Activated naive CD8-positive, alpha-beta T cell (primary cell): ENCODE results near the gene GAS2L2.
"Not testable (repeated sequence)": the region's sequence is repeated elsewhere in the genome, so short reads cannot be mapped to it uniquely, and the experiment has no call there.

Source experiments
- H3K27ac Mint-ChIP-seq: one replicate; pipeline ENCODE4 v1.8.0; 2021; ENCODE audit warnings: mixed read lengths
- H3K27me3 Mint-ChIP-seq: one replicate; pipeline ENCODE4 v1.8.0; 2021; ENCODE audit warnings: mixed read lengths
- H3K36me3 Mint-ChIP-seq: one replicate; pipeline ENCODE4 v1.8.0; 2021; ENCODE audit warnings: mixed read lengths
- H3K4me1 Mint-ChIP-seq: one replicate; pipeline ENCODE4 v1.8.0; 2021; ENCODE audit warnings: low read depth, mixed read lengths
- H3K4me3 Mint-ChIP-seq: one replicate; pipeline ENCODE4 v1.8.0; 2021; ENCODE audit warnings: mild to moderate bottlenecking, mixed read lengths
- H3K9me3 Mint-ChIP-seq: one replicate; pipeline ENCODE4 v1.8.0; 2021; ENCODE audit warnings: low read depth, mixed read lengths

Gene GAS2L2

DNA sequence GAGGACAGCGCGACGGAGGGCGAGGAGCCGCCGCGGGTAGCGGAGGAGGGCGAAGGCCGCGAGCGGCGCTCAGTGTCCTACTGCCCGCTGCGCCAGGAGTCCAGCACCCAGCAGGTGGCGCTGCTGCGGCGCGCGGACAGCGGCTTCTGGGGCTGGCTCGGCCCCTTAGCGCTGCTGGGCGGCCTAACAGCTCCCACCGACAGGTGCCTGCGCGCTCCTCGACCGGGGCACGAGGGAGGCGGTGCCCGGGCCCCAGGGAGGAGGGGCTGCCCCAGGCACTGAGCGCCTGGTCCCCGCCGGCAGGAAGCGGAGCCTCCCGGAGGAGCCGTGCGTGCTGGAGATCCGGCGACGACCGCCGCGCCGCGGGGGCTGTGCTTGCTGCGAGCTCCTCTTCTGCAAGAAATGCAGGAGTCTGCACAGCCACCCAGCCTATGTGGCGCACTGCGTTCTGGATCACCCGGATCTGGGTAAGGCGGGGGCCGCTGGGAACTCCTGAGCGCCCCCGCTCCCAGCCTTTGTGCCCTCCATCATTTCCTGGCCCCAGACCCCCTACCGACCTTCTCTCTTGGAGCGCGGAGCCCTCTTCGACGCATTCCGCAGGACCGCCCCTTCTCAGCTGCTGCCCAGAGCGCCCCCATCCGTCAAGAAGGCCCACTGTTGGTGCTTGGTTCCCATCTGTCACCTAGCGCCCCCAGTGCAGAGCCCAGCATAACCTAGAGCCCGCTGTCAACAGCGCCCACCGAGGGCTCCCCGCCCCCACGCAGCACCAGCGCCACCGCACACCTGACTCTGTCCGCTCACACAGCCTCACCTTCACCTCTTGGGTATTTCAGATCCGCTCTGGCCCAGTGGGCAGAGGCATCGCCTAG, 11.3 kb upstream of the GAS2L2 start:
- no peaks in the 10 kb centered on the region for H3K9me3 Mint-ChIP-seq
- H3K27me3 Mint-ChIP-seq: no peaks in the 10 kb centered on the region
- peak overlapping the region; percentile 86 for H3K27ac Mint-ChIP-seq
- H3K4me3 Mint-ChIP-seq: peak overlapping the region; percentile 92
- no peaks in the 10 kb centered on the region for H3K36me3 Mint-ChIP-seq
- H3K4me1 Mint-ChIP-seq: peaks cover 9% of the 10 kb centered on the region

DNA sequence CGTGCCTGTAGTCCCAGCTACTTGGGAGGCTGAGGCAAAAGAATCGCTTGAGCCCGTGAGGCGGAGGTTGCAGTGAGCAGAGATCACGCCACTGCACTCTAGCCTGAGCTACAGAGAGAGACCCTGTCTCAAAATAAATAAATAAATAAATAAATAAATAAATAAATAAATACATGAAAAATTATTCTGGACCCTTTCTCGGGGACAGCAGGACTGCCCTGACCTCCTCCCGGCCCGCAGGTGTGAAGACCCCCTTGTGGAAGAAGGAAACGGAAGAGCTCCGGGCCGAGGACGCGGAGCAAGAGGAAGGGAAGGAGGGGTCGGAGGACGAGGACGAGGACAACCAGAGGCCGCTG, 10.7 kb upstream of the GAS2L2 start:
- peaks cover 9% of the 10 kb centered on the region for H3K4me1 Mint-ChIP-seq
- H3K9me3 Mint-ChIP-seq: no peaks in the 10 kb centered on the region
- no peaks in the 10 kb centered on the region for H3K27me3 Mint-ChIP-seq
- peak overlapping the region; percentile 59 for H3K4me3 Mint-ChIP-seq
- no peak overlapping the region for H3K27ac Mint-ChIP-seq
- no peaks in the 10 kb centered on the region for H3K36me3 Mint-ChIP-seq

DNA sequence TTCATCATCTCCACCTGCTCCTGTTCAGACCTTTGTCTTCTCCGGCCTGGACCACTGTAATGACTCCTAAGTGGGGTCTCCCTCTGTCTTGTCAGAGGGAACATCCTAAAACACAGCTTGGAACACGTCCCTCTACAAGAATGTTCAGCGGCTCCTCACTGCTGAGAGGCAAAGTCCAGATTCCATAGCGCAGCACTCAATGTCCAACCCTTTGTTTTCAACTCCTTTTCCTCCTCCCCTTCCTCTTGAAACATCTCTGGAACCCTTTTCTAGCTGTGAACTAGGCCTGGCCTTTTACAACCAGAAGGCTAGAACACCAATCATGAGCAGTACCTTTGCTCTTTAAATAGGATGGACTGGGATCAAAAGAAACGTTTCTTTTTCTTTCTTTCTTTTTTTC, 8.6 kb upstream of the GAS2L2 start:
- H3K27ac Mint-ChIP-seq: no peak overlapping the region
- no peak overlapping the region for H3K4me3 Mint-ChIP-seq
- H3K9me3 Mint-ChIP-seq: no peaks in the 10 kb centered on the region
- peaks cover 8% of the 10 kb centered on the region for H3K4me1 Mint-ChIP-seq
- no peaks in the 10 kb centered on the region for H3K36me3 Mint-ChIP-seq
- H3K27me3 Mint-ChIP-seq: no peaks in the 10 kb centered on the region

DNA sequence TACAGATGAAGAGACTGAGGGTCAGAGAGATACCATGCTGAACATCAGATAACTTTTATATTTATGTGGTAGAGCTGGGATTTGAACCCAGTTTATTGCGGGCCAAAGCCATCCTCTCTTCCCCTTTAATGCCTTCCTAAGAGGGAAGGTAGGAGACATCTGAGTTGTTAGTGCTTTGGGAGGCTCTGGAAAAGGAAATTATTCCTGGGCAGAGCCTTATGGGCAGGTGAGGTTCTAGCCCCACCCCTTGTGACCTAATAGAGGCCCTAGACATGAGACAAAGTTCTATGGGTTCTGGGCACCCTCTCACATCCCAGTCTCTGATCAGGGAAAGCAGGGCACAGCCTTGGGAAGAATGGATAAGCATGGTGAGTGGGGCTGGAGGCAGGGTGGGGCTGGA, 7.5 kb upstream of the GAS2L2 start, which contains the start of gene C17orf50:
Gene C17orf50 (plus strand): TSS at position 301 of the 400 bp plus-strand sequence. CDS start 55 bp downstream, at position 356.
- no peaks in the 10 kb centered on the region for H3K27me3 Mint-ChIP-seq
- no peaks in the 10 kb centered on the region for H3K9me3 Mint-ChIP-seq
- peaks cover 8% of the 10 kb centered on the region for H3K4me1 Mint-ChIP-seq
- H3K27ac Mint-ChIP-seq: no peak within 1 kb of the TSS
- no peaks in the 10 kb centered on the region for H3K36me3 Mint-ChIP-seq
- no peak within 1 kb of the TSS for H3K4me3 Mint-ChIP-seq

DNA sequence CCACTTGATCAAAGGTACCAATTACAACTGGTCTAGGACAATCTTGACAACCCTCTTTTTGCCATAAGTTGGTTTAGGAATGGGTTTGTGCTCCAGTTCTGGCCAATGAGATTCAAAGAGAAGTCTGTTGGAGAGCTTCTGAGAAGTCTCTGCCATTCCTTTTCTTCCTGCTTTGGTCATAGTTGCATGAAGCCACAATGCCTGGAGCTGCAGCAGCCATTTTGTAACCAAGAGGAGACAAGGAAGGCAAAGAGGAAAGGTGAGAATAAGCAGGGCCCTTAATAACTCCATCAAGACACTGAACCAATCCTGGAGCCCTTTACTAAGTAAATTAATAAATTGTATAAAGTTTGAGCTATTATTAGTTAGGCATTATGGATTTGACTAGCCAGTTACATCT, 4.2 kb upstream of the GAS2L2 start:
- no peak overlapping the region for H3K4me3 Mint-ChIP-seq
- H3K36me3 Mint-ChIP-seq: no peaks in the 10 kb centered on the region
- no peaks in the 10 kb centered on the region for H3K27me3 Mint-ChIP-seq
- no peaks in the 10 kb centered on the region for H3K9me3 Mint-ChIP-seq
- H3K4me1 Mint-ChIP-seq: no peaks in the 10 kb centered on the region
- no peak overlapping the region for H3K27ac Mint-ChIP-seq

DNA sequence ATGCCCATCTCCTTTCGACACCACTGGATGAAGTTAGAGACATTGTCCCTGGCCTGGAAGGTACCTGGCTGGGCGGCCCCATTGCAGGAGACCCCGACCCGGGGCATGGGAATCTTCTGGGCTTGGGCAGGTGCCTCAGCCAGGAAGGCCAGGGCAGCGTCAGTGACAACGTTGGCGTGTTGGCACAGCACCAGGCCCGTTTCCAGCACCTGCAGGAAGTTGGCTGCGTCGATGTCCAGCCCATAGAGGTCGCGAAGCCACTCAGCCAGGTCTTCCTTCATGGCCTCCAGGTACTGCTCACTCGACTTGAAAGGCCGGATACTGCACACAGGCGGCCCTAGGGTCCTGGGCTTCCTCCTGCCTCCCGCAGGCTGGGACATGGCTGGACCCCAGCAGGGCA, 568 bp downstream of the GAS2L2 start:
- no peaks in the 10 kb centered on the region for H3K36me3 Mint-ChIP-seq
- H3K27me3 Mint-ChIP-seq: peaks cover 21% of the 10 kb centered on the region
- H3K9me3 Mint-ChIP-seq: no peaks in the 10 kb centered on the region
- H3K4me3 Mint-ChIP-seq: no peak overlapping the region
- peaks cover 10% of the 10 kb centered on the region for H3K4me1 Mint-ChIP-seq
- no peak overlapping the region for H3K27ac Mint-ChIP-seq

DNA sequence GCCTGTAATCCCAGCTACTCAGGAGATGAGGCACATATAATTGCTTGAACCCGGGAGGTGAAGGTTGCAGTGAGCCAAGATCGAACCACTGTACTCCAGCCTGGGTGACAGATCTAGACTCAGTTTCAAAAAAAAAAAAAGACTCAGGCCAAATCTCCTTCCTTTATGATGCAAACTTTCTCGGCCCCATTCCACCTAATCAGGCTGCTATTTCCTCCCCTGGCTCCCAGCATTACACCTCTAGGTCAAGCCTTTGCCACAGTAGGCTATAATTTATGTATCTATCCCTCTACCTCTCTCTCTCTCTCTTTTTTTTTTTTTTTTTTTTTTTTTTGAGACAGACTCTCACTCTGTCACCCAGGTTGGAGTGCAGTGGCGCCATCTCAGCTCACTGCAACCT, 1.5 kb downstream of the GAS2L2 start:
- H3K4me1 Mint-ChIP-seq: peaks cover 10% of the 10 kb centered on the region
- H3K4me3 Mint-ChIP-seq, H3K9me3 Mint-ChIP-seq, H3K27ac Mint-ChIP-seq, H3K36me3 Mint-ChIP-seq: not testable (repeated sequence)
- peaks cover 21% of the 10 kb centered on the region for H3K27me3 Mint-ChIP-seq

DNA sequence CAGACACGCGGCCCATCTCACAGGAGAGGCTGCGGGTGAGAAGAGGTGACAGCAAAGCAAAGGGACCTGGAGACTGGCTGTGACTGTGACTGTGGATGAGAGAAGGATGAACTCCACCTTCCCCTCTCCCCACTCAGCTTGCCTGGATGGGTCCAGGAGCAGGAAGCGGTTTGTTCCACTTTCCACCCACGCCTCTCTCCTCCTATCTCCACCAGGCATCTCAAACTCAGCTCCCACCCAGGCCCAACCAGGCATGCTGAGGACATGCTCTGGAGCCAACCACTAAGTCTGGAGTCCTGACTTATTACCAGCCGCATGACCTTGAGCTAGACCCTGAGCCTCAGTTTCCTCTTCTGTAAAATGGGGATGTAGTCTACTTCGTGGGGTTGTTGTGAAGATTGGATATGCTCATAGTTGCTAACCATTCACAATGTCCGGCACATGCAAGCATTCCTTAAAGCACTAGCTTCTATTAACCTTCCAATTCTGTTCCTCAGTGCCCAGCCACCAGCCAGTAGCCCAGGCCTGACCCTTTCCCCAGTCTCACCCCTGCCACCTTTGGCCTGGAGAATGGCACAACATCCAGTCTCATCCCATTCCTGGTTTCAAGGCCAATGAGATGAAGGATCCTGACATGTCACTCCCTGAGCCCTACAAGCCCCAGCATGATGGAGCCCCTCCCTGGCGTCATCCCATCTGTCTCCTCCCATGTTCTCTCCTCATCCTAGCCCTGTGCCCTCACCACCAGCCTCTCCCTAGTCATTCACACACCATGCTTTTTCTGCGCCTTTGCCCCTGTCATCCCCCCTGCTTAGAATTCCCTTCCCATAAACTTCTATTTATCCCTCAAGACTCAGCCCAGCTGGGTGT, 2.3 kb downstream of the GAS2L2 start:
- H3K9me3 Mint-ChIP-seq: no peaks in the 10 kb centered on the region
- H3K27ac Mint-ChIP-seq: no peak overlapping the region
- H3K4me3 Mint-ChIP-seq: no peak overlapping the region
- H3K27me3 Mint-ChIP-seq: peaks cover 21% of the 10 kb centered on the region
- no peaks in the 10 kb centered on the region for H3K36me3 Mint-ChIP-seq
- H3K4me1 Mint-ChIP-seq: peaks cover 10% of the 10 kb centered on the region

DNA sequence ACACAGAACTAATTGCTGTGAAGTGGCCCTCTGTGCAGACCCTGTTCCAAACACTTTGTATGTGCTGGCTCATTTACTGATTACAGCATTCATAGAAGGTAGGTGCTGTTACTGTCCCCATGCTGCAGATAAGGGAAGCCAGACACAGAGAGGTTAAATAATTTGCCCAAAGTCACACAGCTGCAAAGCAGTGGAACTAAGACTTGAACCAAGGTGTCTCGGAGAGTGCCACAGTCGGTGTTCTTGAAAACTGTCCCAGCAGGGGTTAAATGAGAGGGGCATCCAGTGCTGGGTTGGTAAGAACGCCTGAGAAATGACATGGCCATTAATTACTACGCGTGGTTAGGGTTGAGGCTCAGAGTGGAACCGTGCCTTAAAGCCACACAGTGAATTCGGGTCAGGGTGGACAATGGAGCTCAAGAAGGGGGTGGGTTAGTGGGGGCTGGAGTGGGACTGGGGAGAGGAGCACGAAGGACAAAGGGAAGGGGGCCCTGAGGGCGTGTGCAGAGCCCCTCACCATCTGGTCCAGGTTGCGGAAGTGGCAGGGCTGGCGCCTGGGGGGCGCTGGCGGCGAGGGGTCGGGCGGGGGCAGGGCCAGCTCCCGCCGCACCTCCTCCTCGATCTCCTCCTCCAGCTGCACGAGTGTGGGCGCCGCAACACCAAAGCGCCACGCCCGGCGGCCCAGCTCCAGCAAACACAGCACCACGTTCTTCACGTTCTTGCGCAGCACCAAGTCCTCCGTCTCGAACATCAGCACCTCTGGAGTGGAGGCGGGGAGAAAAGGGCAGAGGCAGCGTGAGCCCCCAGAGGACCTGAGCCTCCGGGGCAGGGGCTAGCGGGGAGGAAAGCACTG, 3.3 kb downstream of the GAS2L2 start:
- Mint-ChIP-seq H3K4me3 (peak overlapping the region; percentile 35), H3K4me1 (peaks cover 10% of the 10 kb centered on the region), H3K27me3 (peaks cover 21% of the 10 kb centered on the region), H3K27ac (no peak overlapping the region), H3K9me3 (no peaks in the 10 kb centered on the region), H3K36me3 (no peaks in the 10 kb centered on the region)

DNA sequence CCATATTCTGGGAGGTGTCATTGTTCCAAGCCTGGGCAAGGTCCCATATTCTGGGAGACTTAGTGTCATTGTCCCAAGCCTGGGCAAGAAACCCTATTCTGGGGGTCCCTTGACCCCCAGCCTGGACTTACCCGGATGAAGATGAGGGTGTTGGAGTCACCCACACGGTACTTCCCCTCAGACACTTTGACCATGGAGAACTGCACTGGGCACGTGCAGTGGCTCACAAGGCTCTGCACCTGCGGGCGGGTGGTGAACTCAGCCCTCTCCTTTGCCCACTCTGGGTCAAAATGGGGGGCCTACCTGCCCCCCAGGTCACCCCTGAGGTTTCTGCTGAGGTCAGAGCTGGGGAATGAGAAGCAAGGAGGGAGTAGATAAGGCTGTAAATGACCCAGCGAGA, 4.1 kb downstream of the GAS2L2 start:
- Mint-ChIP-seq H3K36me3 (no peaks in the 10 kb centered on the region), H3K27me3 (peaks cover 24% of the 10 kb centered on the region), H3K4me1 (peaks cover 10% of the 10 kb centered on the region), H3K9me3 (no peaks in the 10 kb centered on the region), H3K4me3 (no peak overlapping the region), H3K27ac (no peak overlapping the region)

DNA sequence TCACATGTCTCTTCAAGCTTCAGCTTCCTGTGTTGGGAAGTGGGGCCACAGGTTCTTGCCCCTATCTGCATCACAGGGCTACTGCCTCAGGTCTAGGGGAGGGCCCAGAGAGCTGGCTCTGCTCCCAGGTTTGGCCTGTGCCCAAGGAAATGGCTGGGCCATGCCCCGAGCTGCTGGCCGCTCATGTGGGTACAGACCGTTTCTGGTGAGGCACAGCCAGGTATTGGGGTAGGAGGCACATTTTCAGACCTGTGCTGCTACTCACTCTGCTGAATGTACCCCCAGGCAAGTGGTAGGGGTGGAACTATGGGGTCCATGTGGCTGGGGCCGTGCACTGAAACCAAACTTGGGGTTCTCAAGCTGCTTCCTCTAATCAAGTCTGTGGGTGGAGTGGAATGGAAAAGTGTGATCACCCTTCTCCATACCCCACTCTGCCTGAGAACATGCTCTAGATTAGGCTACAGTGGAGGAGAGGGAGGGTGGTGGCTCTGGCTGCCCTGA, 4.6 kb downstream of the GAS2L2 start:
- H3K4me3 Mint-ChIP-seq: no peak overlapping the region
- H3K36me3 Mint-ChIP-seq: no peaks in the 10 kb centered on the region
- H3K27ac Mint-ChIP-seq: no peak overlapping the region
- H3K4me1 Mint-ChIP-seq: peaks cover 10% of the 10 kb centered on the region
- H3K27me3 Mint-ChIP-seq: peaks cover 27% of the 10 kb centered on the region
- no peaks in the 10 kb centered on the region for H3K9me3 Mint-ChIP-seq

DNA sequence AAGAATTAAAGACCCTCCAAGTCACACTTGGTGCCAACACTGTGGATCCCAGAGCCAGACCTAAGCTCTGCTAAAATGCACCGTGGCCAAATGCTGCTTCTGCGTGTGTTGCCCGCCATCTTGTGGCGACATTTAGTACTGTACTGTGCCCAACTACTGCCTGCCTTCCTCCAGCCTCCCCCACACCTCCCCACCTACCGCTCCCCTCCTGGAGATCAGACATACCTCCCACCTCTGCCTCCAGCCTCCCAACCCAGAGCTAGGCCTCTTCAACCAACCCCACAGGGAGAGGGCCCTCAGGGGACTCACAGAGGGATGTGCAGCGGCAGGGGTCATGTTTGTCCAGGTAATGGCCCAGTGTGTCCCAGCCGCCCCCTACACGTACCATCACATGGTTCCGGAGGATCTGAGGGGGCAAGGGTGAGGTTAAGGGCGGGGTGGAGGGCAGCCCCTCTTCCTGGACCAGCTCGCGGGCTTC, 5.5 kb downstream of the GAS2L2 start:
- H3K4me3 Mint-ChIP-seq: no peak overlapping the region
- no peak overlapping the region for H3K27ac Mint-ChIP-seq
- H3K9me3 Mint-ChIP-seq: no peaks in the 10 kb centered on the region
- H3K4me1 Mint-ChIP-seq: peaks cover 10% of the 10 kb centered on the region
- H3K27me3 Mint-ChIP-seq: peaks cover 28% of the 10 kb centered on the region
- no peaks in the 10 kb centered on the region for H3K36me3 Mint-ChIP-seq

DNA sequence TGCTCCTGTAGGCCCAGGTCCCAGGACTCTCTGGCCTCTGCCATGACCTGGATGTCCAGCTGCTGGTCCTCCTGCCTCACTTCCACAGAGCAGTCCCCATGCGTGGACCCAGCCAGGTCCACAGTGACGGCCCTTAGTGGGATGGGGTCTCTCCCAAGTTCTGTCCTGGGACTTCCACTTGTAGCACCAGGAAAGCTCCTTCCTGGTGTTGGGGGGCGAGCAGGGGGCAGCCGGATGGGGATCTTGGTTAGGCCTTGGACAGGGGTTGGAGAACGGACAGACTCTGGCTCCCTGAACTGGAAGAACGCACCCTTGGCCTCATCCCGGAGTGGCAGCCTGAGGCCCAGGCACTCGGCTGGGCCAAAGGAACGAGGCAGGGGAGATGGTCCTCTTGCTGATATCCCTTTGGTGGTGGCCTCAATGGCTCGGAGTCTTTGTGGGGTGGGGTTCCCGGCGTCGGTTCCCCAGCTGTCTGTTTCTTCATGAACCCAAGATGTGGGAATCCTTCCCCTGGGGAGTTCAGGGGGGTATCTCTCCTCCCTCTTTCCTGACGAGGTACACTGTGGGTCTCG, 7.2 kb downstream of the GAS2L2 start:
- no peaks in the 10 kb centered on the region for H3K9me3 Mint-ChIP-seq
- H3K27ac Mint-ChIP-seq: no peak overlapping the region
- H3K27me3 Mint-ChIP-seq: peaks cover 31% of the 10 kb centered on the region

DNA sequence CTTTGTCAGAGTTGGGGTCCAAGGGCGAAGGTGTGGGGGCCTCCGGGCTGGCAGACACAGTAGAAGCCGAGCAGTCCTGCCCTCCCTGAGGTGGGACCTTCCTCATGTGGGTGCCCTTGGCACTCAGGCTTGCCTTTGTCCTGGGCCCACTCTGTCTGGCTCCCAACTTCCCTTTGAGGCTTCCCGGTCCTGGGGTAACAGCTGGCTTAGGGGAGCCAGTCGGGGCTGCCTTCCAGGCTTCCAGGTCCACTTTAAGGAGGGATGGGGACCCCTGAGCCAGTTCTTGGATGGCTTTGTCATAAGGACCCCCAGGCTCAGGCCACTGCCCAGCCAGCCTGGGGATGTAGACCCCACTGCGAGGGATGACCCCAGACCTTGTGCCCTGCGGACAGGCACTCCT, 7.8 kb downstream of the GAS2L2 start:
- Mint-ChIP-seq H3K27ac (no peak overlapping the region), H3K27me3 (peaks cover 27% of the 10 kb centered on the region), H3K4me3 (no peak overlapping the region), H3K36me3 (no peaks in the 10 kb centered on the region), H3K4me1 (peaks cover 12% of the 10 kb centered on the region), H3K9me3 (no peaks in the 10 kb centered on the region)

More for the DNA sequence above, 7.2 kb downstream of the GAS2L2 start:
- H3K36me3 Mint-ChIP-seq: no peaks in the 10 kb centered on the region
- no peak overlapping the region for H3K4me3 Mint-ChIP-seq
- peaks cover 14% of the 10 kb centered on the region for H3K4me1 Mint-ChIP-seq
